GM12878 (cell line): ENCODE data around the gene KDELR1. TPM values are rescaled to one million over a fixed set of nuclear protein-coding genes. Genes with fewer than 3 reads are reported as not detected.

Source experiments
- ASH2L ChIP-seq: fragments of 300-600, 200-600 bp; sonication (generic); IDR thresholded peaks from 2 replicates; pipeline ENCODE4 v1.6.1; 2017; ENCODE audit warnings: low read depth, mild to moderate bottlenecking, borderline replicate concordance
- CHD2 ChIP-seq: IDR thresholded peaks from 2 replicates; pipeline ENCODE4 v1.6.1; 2011; ENCODE audit warnings: low read depth, low read length, improper control_type of control experiment, borderline replicate concordance
- CREB1 ChIP-seq: IDR thresholded peaks from 2 replicates; pipeline ENCODE4 v1.6.1; 2012; ENCODE audit warnings: low read depth, mild to moderate bottlenecking, inconsistent platforms
- DPF2 ChIP-seq: fragments of 450-650 bp; IDR thresholded peaks from 2 replicates; pipeline ENCODE4 v1.6.1; 2017; ENCODE audit warnings: mild to moderate bottlenecking
- EZH2 ChIP-seq: IDR thresholded peaks from 2 replicates; pipeline ENCODE4 v1.6.1; 2012; ENCODE audit warnings: low read depth, mild to moderate bottlenecking, control low read depth, inconsistent platforms, low read length, borderline replicate concordance; ENCODE audit not compliant: control insufficient read depth
- GATAD2B ChIP-seq: fragments of 450-650 bp; conservative IDR thresholded peaks from 2 replicates; pipeline ENCODE4 v1.6.1; 2017; ENCODE audit warnings: low read depth, mild to moderate bottlenecking, moderate library complexity
- IKZF2 ChIP-seq, 2 experiments: fragments of 450-650 bp; IDR thresholded peaks; 2 replicates each; pipeline ENCODE4 v1.6.1; 2017; ENCODE audit warnings: mild to moderate bottlenecking in 2 of 2, moderate library complexity in 2 of 2
- KLF5 ChIP-seq: fragments of 450-650 bp; IDR thresholded peaks from 2 replicates; pipeline ENCODE4 v1.6.1; 2014; ENCODE audit warnings: mild to moderate bottlenecking; ENCODE audit not compliant: partially characterized antibody
- LARP7 ChIP-seq: fragments of 450-650 bp; IDR thresholded peaks from 2 replicates; pipeline ENCODE4 v1.6.1; 2017; ENCODE audit warnings: mild to moderate bottlenecking
- NBN ChIP-seq: fragments of 450-650 bp; IDR thresholded peaks from 2 replicates; pipeline ENCODE4 v1.6.1; 2016
- NFIC ChIP-seq: IDR thresholded peaks from 2 replicates; pipeline ENCODE4 v1.6.1; 2012; ENCODE audit warnings: low read depth, mild to moderate bottlenecking, inconsistent platforms, low read length, moderate library complexity
- PAX5 ChIP-seq: IDR thresholded peaks from 2 replicates; pipeline ENCODE4 v1.6.1; 2011; ENCODE audit warnings: low read depth, low read length, borderline replicate concordance
- PBX3 ChIP-seq: IDR thresholded peaks from 2 replicates; pipeline ENCODE4 v1.6.1; 2011; ENCODE audit warnings: mild to moderate bottlenecking, low read depth, low read length, moderate library complexity; ENCODE audit not compliant: insufficient replicate concordance
- POLR2A ChIP-seq: IDR thresholded peaks from 2 replicates; pipeline ENCODE4 v1.6.1; 2011; ENCODE audit warnings: low read depth, mild to moderate bottlenecking, low read length
- RB1 ChIP-seq: fragments of 450-650 bp; formaldehyde crosslinking; IDR thresholded peaks from 2 replicates; pipeline ENCODE4 v1.6.1; 2017; ENCODE audit warnings: mild to moderate bottlenecking, borderline replicate concordance
- SIN3A ChIP-seq: IDR thresholded peaks from 2 replicates; pipeline ENCODE4 v1.6.1; 2012; ENCODE audit warnings: low read depth, low read length, improper control_type of control experiment
- SMC3 ChIP-seq: IDR thresholded peaks from 2 replicates; pipeline ENCODE4 v1.6.1; 2011; ENCODE audit warnings: low read length, improper control_type of control experiment, borderline replicate concordance
- SP1 ChIP-seq: IDR thresholded peaks from one replicate; pipeline ENCODE4 v1.6.1; 2011; ENCODE audit warnings: low read depth, low read length
- SREBF2 ChIP-seq: IDR thresholded peaks from 2 replicates; pipeline ENCODE4 v1.6.1; 2012; ENCODE audit warnings: mild to moderate bottlenecking, low read length
- TAF1 ChIP-seq: IDR thresholded peaks from 2 replicates; pipeline ENCODE4 v1.6.1; 2011; ENCODE audit warnings: mild to moderate bottlenecking, low read depth, low read length, borderline replicate concordance
- TCF12 ChIP-seq: IDR thresholded peaks from 2 replicates; pipeline ENCODE4 v1.6.1; 2011; ENCODE audit warnings: low read depth, mild to moderate bottlenecking, low read length
- ZBTB40 ChIP-seq: fragments of 450-650 bp; IDR thresholded peaks from 2 replicates; pipeline ENCODE4 v1.6.1; 2016; ENCODE audit warnings: mild to moderate bottlenecking, moderate library complexity, borderline replicate concordance
- ZNF207 ChIP-seq: fragments of 450-650 bp; IDR thresholded peaks from 2 replicates; pipeline ENCODE4 v1.6.1; 2014; ENCODE audit warnings: antibody characterized with exemption, mild to moderate bottlenecking, borderline replicate concordance
- ZNF24 ChIP-seq: fragments of 450-650 bp; IDR thresholded peaks from 2 replicates; pipeline ENCODE4 v1.6.1; 2017; ENCODE audit warnings: antibody characterized with exemption, mild to moderate bottlenecking
- polyA plus RNA-seq, 11 experiments: library from polyadenylated mRNA; depleted of rRNA in 4 of 11; unstranded in 6 of 11; stranded (reverse) in 5 of 11; fragments of >200 nt; fragmentation: Nextera tagmentation in 4 of 11; fragmentation: Illumina TruSeq in 1 of 11; extraction: Ambion mirVana in 4 of 11; extraction: Trizol in 1 of 11; gene quantifications; 1 replicate in 1 of 11; 2 replicates in 10 of 11; pipeline versions ENCODE4 v1.2.1 to v1.2.3, GENCODE V29; 2011 to 2016; ENCODE audit warnings: inconsistent platforms in 2 of 11, missing spikeins in 2 of 11, low read depth in 1 of 11
- total RNA-seq, 4 experiments: library from RNA; depleted of rRNA in 3 of 4; stranded (reverse); fragments of >200 nt in 3 of 4; fragmentation: Illumina TruSeq in 1 of 4; extraction: Trizol in 1 of 4; gene quantifications; 2 replicates each; pipeline versions ENCODE4 v1.2.1 to v1.2.3, GENCODE V29; 2013 to 2021

Gene KDELR1
- total and polyA plus RNA-seq, 10 of the 15 experiments (the other 5 are each of a cell fraction or from before 2014, with no cell fraction given) = 2.3 to 71.0 (median 45.2) TPM

- no peak for TF ChIP-seq ASH2L
- TF ChIP-seq SIN3A = 0 out of 2 replicates have a peak, but pooled peaks have one; percentile 42
- TF ChIP-seq SP1 = no peak
- peak; percentile 69; the same call in 1 of the 2 replicates for TF ChIP-seq TAF1
- TF ChIP-seq ZNF24 = 0 out of 2 replicates have a peak, but pooled peaks have one; percentile 17
- TF ChIP-seq NFIC = no peak
- TF ChIP-seq GATAD2B = peak; percentile 79
- peak; percentile 92 for TF ChIP-seq LARP7
- 0 out of 4 replicates have a peak, but pooled peaks of 1 of the 2 experiments have one; percentile 21 for TF ChIP-seq IKZF2 (IDR thresholded peaks at IDR 0.05)
- peak; percentile 35; the same call in 1 of the 2 replicates for TF ChIP-seq DPF2
- no peak for TF ChIP-seq SREBF2
- peak; percentile 29 for TF ChIP-seq ZBTB40
- peak; percentile 49; the same call in 1 of the 2 replicates for TF ChIP-seq CREB1
- no peak for TF ChIP-seq ZNF207
- peak; percentile 7 for TF ChIP-seq PBX3
- 0 out of 2 replicates have a peak, but pooled peaks have one; percentile 42 for TF ChIP-seq CHD2
- peak; percentile 54 for TF ChIP-seq KLF5
- peak; percentile 58; the same call in 1 of the 2 replicates for TF ChIP-seq PAX5
- peak; percentile 90 for TF ChIP-seq NBN
- no peak for TF ChIP-seq EZH2
- no peak for TF ChIP-seq SMC3
- peak; percentile 52; the same call in 1 of the 2 replicates for TF ChIP-seq RB1
- 0 out of 2 replicates have a peak, but pooled peaks have one; percentile 36 for TF ChIP-seq TCF12
- peak; percentile 73 for TF ChIP-seq POLR2A
Observed at GRCh38 chr19:48390188-48391099, 907 bp downstream of the KDELR1 start (continued).
